IPS-18a (cell line): ENCODE measurements around the gene RHCG.
A peak's percentile ranks its signal among the peaks of the same experiment; 100 is the strongest.

Experiments used
- H3K27ac ChIP-seq: one replicate; pipeline ENCODE4 v1.5.1; 2013; ENCODE audit warnings: low read length
- H3K27me3 ChIP-seq: one replicate; pipeline ENCODE4 v1.6.1; 2013; ENCODE audit warnings: mild to moderate bottlenecking, low read length; ENCODE audit not compliant: control insufficient read depth, insufficient read depth
- H3K36me3 ChIP-seq: one replicate; pipeline ENCODE4 v1.6.1; 2013; ENCODE audit warnings: low read depth, low read length; ENCODE audit not compliant: control insufficient read depth
- H3K4me1 ChIP-seq: one replicate; pipeline ENCODE4 v1.6.1; 2013; ENCODE audit warnings: low read depth, low read length; ENCODE audit not compliant: control insufficient read depth
- H3K4me3 ChIP-seq: one replicate; pipeline ENCODE4 v1.5.1; 2013; ENCODE audit warnings: low read length
- H3K9ac ChIP-seq: one replicate; pipeline ENCODE4 v1.6.1; 2013; ENCODE audit warnings: mild to moderate bottlenecking, low read length, moderate library complexity
- H3K9me3 ChIP-seq: one replicate; pipeline ENCODE4 v1.6.1; 2013; ENCODE audit warnings: low read depth, low read length; ENCODE audit not compliant: control insufficient read depth

Gene RHCG

GRCh38 chr15:89496155-89497098 is at the start of gene RHCG:
TSS of gene RHCG (minus strand) at chr15:89496583. CDS start at chr15:89496544, 39 bp downstream.
- Histone ChIP-seq H3K9me3 (no peaks in the 10 kb centered on the region), H3K9ac (peak within 1 kb of the TSS; percentile 30), H3K27me3 (peaks cover 38% of the 10 kb centered on the region), H3K4me1 (no peaks in the 10 kb centered on the region), H3K36me3 (no peaks in the 10 kb centered on the region), H3K4me3 (peak within 1 kb of the TSS; percentile 51), H3K27ac (no peak within 1 kb of the TSS)

DNA sequence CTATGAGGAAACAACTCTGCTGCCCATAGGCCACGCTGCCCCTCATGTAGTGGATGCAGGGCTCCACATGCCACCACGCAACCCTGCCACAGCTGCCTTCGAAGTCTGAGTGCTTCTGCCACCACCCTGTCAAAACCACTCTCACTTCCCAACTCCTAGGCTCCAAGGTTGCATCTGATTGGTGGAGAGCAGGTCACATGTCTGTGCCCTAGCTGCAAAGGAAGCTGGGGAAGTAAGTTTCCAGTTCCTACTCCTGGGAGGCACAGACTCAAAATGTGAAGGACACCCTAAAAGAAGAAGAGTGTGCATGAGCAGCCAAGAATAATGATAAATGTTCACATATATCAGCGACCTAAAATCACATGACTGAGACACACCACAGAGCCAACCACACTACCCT is 47.0 kb upstream of the RHCG start:
- Histone ChIP-seq H3K4me3 (no peak overlapping the region), H3K27me3 (no peaks in the 10 kb centered on the region), H3K4me1 (no peaks in the 10 kb centered on the region), H3K9me3 (no peaks in the 10 kb centered on the region), H3K27ac (no peak overlapping the region), H3K9ac (no peak overlapping the region), H3K36me3 (no peaks in the 10 kb centered on the region)

- Histone ChIP-seq H3K27ac (no peak overlapping the region), H3K9ac (no peak overlapping the region), H3K4me1 (no peaks in the 10 kb centered on the region), H3K9me3 (peaks cover 9% of the 10 kb centered on the region), H3K4me3 (no peak overlapping the region), H3K36me3 (no peaks in the 10 kb centered on the region), H3K27me3 (no peaks in the 10 kb centered on the region)
Measured at GRCh38 chr15:89542369-89542768, 46.0 kb upstream of the RHCG start.

DNA sequence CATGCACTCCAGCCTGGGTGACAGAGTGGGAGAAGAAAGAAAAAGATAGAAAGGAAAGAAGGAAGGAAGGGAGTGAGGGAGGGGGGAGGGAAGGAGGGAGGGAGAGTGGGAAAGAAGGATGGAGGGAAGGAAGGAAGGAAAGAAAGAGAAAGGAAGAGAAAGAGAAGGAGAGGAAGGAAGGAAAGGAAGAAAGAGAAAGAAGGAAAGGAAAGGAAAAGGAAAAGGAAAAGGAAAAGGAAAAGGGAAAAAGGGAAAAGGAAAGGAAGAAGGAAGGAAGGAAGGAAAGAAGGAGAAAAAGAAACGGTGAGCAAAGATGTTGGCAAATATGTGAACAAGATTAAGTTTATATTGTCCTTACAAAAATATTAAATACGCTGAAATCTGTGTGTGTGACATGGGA is 42.6 kb upstream of the RHCG start:
- no peaks in the 10 kb centered on the region for H3K27me3 ChIP-seq
- no peak overlapping the region for H3K9ac ChIP-seq
- H3K9me3 ChIP-seq = peaks cover 10% of the 10 kb centered on the region
- no peak overlapping the region for H3K27ac ChIP-seq
- no peaks in the 10 kb centered on the region for H3K4me1 ChIP-seq
- H3K36me3 ChIP-seq = no peaks in the 10 kb centered on the region
- H3K4me3 ChIP-seq = no peak overlapping the region

- Histone ChIP-seq H3K9me3 (peaks cover 10% of the 10 kb centered on the region), H3K4me3 (no peak overlapping the region), H3K27ac (no peak overlapping the region), H3K4me1 (no peaks in the 10 kb centered on the region), H3K27me3 (no peaks in the 10 kb centered on the region), H3K9ac (no peak overlapping the region), H3K36me3 (no peaks in the 10 kb centered on the region)
Measured at GRCh38 chr15:89533861-89534544, 37.6 kb upstream of the RHCG start.

DNA sequence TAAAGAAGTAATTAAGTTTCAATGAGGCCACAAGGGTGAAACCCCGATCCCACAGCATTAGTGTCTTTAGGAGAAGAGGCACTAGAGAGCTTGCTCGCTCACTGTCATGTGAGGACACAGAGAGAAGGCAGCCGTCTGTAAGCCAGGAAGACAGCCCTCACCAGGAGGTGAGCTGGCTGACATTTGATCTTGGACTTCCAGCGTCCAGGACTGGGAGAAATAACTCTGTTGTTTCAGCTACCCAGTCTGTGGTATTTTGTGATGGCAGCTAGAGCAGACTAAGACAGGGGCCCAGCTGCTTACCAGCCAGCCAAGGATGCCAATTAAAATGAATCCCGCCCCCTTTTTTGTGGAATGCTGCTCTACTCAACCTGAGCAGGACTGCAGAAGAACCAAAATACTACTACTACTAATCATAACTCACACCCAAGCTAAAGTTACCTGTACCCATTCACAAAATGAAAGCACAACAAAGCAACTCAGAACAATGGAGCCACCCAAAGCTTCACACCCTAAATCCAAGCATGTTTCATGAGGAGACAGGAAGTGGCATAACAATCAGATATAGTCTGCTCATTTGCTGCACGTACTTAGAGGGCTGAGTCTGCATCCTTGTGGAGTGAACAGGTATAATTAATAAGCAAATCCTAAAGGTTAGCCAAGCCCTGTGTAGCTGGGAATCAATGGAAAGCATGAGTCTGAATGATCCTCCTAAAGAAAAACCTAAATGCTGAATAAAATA is 35.6 kb upstream of the RHCG start:
- H3K27ac ChIP-seq = no peak overlapping the region
- H3K9me3 ChIP-seq = no peaks in the 10 kb centered on the region
- H3K27me3 ChIP-seq = no peaks in the 10 kb centered on the region
- H3K9ac ChIP-seq = no peak overlapping the region
- H3K4me3 ChIP-seq = no peak overlapping the region
- no peaks in the 10 kb centered on the region for H3K36me3 ChIP-seq
- no peaks in the 10 kb centered on the region for H3K4me1 ChIP-seq

DNA sequence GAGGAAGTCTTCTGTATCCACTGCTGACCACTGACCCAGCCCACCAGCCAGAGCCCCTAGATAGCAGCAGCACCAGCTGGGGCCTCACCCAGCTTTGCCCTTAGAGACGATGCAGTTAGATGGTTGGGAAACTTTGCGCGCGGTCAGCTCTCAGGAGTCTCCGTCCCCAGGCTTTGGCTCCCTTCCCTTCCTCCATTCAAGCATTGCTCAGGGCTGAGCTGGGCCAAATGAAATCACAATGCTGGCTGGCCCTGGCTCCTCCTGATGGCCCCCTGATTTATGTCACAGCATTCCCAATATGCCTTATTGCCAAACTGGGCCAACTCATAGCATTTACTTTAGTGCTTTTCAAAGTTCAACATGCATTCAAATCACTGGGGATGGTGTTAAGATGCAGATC is 34.6 kb upstream of the RHCG start:
- Histone ChIP-seq H3K9ac (no peak overlapping the region), H3K4me3 (no peak overlapping the region), H3K27me3 (no peaks in the 10 kb centered on the region), H3K4me1 (no peaks in the 10 kb centered on the region), H3K9me3 (no peaks in the 10 kb centered on the region), H3K27ac (no peak overlapping the region), H3K36me3 (no peaks in the 10 kb centered on the region)

DNA sequence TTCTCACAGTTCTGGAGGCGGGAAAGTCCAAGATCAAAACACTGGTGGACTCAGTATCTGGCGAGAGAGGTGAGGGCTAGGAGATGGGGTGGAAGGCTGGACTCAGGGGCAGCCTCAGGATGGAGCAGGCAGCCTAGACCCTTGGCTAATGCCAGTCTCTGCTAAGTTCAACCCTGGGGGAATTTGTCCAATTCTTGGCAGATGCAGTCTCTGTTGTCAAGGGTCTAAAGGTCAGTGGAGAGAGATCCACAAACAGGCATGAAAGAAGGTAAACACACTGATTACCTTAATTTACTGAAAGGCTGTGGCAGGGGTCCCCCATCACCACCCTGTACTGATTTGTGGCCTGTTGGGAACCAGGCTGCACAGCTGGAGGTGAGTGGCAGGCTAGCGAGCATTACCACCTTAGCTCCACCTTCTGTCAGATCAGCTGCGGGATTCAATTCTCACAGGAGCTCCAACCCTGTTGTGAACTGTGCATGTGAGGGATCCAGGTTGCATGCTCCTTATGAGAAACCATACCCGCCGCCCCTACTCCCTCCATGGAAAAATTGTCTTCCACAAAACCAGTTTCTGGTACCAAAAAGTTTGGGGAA is 32.5 kb upstream of the RHCG start:
- Histone ChIP-seq H3K27me3 (no peaks in the 10 kb centered on the region), H3K9ac (no peak overlapping the region), H3K27ac (no peak overlapping the region), H3K4me3 (no peak overlapping the region), H3K9me3 (no peaks in the 10 kb centered on the region), H3K36me3 (no peaks in the 10 kb centered on the region), H3K4me1 (no peaks in the 10 kb centered on the region)

DNA sequence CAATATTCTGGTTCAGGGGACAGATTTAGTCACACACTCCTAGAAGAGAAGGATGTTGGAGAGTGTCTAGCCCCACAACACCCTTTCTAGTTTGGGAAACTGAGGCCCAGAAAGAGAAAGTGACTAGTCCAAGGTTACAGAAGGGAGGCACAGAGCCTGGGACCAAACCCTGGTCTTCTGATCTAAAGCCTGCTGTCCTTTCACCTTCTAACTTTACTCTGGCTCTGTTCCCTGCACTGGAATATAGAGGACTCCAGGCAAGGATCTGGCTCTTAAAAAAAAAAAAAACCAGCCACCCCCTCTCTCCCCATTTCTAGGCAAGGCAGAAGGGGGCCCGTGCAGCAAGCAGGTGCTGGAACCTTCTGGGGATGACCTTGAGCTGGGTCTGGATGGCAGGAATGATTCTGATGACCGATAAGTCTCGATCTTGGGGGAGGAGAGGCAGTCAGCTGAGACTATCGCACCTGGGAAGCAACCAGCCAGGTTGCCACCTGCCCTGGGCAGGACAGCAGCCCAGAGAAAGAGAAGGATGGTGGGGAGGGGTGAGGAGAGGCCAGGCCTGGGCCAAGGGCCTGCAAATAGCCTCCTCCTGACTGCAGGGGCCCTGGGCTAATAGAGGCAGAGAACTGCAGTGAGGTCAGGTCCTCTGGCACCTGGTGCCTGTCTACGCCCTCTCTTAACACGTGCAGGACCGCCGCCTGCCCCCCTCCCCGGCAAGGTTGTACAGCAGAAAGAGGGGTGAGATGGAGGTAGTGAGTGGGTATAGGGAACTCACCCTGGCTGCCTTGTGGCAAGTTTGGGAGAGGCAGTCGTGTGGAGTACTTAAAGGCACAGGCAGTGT is 30.4 kb upstream of the RHCG start:
- Histone ChIP-seq H3K4me1 (no peaks in the 10 kb centered on the region), H3K27me3 (no peaks in the 10 kb centered on the region), H3K9me3 (no peaks in the 10 kb centered on the region), H3K9ac (no peak overlapping the region), H3K4me3 (no peak overlapping the region), H3K36me3 (no peaks in the 10 kb centered on the region), H3K27ac (no peak overlapping the region)

DNA sequence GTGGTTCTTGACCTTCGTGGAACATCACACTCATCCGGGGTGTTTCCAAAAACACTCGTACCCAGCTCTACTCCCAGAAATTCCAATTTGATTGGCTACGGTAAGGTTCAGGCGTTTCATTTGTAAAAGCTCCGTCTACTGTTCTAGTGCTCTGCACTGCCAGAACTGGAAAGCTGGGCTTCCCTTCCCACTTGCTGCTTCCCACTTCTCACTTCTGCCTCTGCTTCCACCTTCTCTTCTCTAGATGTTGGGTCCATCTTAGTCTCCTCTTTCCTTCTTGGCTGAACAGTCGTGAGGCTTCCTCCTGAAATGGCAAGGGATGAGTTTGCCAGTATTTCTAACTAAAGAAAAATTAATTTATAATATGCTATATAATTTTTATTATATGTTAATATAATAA is 29.8 kb upstream of the RHCG start:
- Histone ChIP-seq H3K4me3 (no peak overlapping the region), H3K27ac (no peak overlapping the region), H3K9me3 (no peaks in the 10 kb centered on the region), H3K9ac (no peak overlapping the region), H3K36me3 (no peaks in the 10 kb centered on the region), H3K4me1 (no peaks in the 10 kb centered on the region), H3K27me3 (no peaks in the 10 kb centered on the region)
